Left lobe of liver (tissue), 2 donors: Measurements from ENCODE around the gene AMER3. TPM values are rescaled to one million over a fixed set of nuclear protein-coding genes. Genes with fewer than 3 reads are reported as not detected.

Source experiments
- ATAC-seq: fragments of 200-7000 bp; cut with Tn5 transposase; one replicate; pipeline ENCODE4 v1.9.1; 2020; ENCODE audit warnings: mild to moderate bottlenecking, moderate library complexity
- DNase-seq: peaks from one replicate; pipeline ENCODE4 v3.0.0-alpha.2; 2020; ENCODE audit warnings: low spot score
- total RNA-seq: library from RNA; stranded (reverse); gene quantifications from one replicate; pipeline ENCODE4 v1.2.1, GENCODE V29; 2021
- donor health status: DM: no; HTN: no; CAD: no; lungs with moderate emphysema.
- donor health status: DM: no; HTN: yes; CAD: no.

AMER3 gene
- total RNA-seq, 1 donor from 2014 or later = not detected

GRCh38 chr2:130749078-130749477 is 6.3 kb upstream of the AMER3 start:
- no peak for DNase-seq

GRCh38 chr2:130749641-130750040 is 5.7 kb upstream of the AMER3 start:
- no peak for ATAC-seq
- DNase-seq = no peak

More at GRCh38 chr2:130749078-130749477, 6.3 kb upstream of the AMER3 start:
- no peak for ATAC-seq

DNA sequence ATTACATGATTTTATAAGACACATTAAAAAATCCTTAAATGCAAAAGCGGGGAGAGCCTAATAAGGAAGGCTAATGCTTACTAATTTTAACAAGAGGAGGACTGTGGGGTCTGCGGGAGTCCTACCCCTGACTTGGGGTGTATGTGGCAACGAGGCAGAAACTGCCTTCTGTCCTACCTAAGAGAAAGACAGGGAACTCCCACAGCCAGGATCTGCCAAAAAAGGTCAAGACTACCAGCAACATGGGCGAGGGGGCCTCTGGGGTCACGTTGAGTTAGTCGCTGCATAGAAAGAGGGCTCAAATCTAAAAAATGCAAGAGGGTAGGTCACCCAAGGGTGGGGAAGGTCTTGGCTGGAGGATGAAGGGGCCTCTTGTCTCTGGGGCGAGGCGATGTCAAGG is 529 bp upstream of the AMER3 start:
- DNase-seq (no peak), ATAC-seq (no peak)

DNA sequence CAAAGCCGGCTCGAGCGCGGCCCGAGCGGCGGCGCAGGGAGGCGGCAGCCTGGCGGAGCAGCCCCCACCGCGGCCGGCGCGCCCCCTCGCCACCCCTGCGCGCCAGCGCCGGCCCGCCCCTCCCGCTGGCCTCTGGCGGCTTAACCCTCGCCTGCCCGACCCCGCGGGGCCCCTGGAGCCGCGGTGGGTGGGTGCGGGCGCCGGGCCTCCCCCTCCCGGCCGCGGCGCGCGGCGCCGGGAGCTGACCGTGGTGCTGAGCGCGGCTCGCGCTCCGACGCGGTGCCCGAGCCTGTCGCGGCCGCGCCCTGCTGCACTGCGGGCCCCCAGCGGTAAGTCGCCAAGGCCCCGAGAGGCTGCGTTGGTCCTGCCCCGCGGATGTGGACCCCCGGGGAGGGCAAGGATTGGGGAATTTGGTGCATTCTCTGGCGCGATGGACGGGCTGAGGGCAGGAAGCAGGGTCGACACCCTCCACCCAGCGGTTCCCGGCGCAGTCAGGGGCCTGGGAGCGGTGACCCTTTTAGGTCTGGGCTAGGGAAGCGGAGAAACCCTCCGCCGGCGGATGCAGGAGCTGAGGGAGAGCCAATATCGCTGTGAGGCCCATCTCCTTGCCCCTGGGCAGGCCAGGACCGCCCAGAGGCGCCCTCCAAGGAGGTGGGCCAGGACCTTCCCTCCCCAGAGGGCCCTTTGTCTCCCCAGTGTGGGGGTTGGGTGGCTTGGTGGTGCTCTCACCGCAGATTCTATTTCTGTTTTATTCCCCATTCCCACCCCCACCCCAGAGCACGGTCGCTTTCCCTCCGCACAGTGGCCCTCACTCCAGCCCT is 923 bp downstream of the AMER3 start:
- DNase-seq = no peak

DNA sequence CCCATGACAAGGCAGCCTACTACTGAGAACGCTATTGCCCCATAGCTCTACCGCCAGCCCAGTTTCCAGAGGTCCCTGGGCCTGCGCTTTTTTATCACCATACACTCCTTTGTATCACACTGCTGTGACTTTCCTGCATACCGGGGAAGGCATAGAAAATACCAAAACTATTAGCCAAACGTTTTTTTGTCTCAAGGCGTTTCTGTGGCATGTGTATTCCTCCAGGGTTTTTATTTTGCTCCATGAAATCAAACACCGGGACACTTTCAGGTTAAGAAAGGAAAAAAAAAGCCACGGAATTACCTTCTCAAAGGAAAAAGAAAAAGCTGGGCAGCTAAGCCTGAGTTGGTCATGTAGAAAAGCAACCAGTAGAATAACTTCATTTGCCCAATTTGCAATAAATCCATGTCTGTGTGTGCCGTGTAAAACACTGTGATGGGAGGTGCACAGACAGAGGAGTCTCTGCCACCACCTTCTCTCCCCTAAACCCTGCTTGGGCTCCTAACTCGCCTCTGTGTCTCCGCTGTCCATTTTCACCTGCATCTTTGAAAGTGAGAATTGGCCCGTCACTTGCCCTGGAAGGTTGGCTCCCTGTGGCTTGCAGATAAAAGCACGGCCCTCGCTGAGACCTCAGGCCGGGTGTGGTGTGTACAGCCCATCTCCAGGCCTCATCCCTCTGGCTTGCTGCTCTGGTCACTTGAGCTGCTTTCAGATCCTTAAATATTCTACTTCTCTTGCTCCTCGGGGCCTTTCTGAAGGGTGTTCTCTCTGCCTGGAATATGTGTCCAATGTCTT is 1.7 kb downstream of the AMER3 start:
- DNase-seq = no peak
- no peak for ATAC-seq

More for the DNA sequence above, 923 bp downstream of the AMER3 start:
- peak; percentile 58 for ATAC-seq

DNA sequence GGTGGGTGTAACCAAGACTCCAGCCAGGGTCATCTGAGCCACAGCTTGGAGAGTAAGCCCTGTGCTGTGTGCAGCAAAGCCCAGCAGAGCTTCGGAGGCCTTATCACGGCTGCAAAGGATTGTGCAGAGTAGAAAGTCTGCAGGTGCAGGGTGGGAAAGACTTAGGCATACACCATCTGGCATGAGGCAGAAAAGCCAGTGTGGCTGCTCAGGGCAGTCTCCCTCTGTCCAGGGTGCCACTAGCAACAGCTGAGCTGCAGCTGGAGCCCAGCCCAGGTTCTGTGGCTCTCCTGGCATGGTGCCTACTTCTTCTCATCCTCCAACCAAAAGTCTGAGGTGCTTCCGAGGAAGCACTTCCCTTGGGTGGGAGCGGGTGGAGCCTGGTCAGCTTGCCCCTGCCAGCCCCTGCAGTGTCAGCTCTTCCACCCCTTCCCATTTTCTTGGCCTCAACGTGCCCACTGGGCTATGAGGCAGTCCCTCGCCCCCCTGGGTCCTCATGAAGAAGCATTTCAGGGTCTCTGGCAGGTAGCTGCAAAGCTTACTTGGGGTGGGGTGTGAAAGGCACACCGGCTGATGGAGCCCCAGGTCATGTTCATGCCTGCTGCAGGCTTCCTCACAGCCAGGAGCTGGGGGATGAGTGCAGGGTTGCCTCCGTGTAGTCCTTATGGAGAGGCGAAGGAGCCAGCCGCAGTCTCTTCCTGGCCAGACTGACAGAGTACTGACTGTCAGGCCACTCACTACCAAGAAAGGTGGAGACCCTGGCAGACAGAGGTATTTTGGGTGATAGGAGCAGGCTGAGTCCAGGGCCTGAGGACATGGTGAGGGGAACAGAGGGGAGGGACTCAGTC is 4.8 kb downstream of the AMER3 start:
- peak; percentile 37 for ATAC-seq
- no peak for DNase-seq

- DNase-seq (no peak), ATAC-seq (no peak)
Observed at GRCh38 chr2:130760754-130761751, 5.7 kb downstream of the AMER3 start.

DNA sequence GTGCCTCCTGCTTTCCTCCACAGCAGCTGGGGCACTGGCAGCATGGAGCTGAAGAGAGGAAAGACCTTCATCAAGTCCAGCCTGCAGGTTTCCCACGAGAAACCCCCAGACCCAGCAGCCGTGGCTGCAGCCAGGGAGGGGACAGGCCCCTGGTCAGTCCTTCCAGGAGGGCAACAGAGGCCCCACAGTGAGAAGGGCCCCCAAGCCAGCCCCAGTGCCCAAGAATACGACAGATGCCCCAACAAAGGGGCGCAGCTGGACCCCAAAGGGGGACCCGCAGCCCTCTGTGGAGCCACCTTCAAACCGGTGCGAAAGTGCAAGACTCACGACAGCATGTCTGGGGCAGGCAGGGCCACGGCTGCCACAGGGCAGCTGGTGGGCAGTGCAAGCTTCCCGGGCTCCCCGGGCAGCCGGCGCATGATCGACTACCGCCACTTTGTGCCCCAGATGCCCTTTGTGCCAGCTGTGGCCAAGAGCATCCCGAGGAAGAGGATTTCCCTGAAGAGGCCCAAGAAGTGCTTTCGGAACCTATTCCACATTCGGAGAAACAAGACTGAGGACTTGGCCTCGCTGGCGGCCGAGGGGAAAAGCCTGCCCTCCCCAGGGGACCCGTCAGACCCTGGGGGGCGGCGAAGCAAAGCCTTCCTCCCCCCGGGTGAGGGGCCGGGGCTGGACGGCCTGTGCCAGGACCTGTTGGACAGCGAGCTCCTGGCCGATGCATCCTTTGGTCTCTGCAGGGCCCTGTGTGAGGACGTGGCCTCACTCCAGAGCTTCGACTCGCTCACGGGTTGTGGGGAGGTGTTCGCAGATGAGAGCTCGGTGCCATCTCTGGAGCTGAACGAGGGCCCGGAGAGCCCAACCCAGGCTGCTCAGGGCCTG is 6.9 kb downstream of the AMER3 start:
- ATAC-seq = no peak
- no peak for DNase-seq

DNA sequence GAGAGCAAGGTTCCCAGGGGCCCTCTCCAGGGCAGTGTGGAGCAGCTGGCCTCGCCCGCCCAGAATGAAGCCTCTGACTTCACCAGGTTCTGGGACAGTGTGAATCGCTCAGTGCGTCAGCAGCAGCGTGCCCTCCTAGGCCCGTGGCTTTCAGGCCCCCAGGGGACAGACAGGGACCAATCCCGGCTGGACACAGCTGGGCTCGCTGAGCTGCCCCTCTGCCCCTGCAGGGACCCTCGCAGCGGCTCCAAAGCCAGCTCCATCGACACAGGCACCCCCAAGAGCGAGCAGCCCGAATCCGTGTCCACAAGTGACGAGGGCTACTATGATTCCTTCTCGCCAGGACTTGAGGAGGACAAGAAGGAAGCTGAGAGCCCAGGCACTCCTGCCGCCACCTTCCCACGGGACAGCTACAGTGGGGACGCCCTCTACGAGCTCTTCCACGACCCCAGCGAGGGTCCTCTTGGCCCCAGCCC is 7.6 kb downstream of the AMER3 start:
- DNase-seq = no peak
- no peak for ATAC-seq

GRCh38 chr2:130763405-130763804 is 8.1 kb downstream of the AMER3 start:
- ATAC-seq = no peak
- DNase-seq = no peak

DNA sequence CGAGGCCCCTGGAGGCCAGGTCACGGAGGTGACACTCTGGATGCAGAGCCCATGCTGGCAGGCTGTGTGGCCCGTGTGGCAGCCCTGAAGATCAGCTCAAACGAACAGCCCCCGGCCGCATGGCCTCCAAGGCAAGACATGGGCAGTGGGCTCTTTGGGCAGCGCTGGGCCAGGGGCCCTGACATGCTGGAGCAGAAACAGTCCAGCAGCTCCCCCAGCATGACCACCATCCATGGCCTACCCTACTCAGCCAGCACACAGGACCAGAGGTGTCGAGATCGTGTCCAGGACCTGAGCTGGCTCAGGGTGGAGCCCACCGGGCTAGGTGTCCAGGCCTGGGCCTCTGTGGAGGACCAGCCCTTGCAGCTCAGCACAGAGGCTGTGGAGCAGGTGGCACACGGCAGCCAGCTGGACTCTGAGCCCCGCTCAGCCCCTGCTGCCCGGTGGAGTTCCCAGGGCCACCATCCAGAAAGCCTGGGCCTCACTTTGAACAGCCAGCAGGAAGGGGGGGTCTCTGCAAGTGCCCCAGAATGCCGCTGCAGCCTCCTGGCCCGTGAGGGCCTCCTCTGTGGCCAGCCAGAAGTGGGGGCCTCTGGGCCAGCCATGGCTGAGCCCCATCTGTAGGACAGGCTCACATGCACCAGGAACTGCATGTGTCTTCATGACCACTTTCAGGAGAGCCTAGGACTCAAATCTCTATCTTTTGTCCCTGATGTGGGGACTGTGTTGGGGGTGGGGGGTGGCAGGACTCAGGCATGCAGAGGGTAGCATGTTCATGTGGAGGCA is 8.9 kb downstream of the AMER3 start:
- DNase-seq (no peak), ATAC-seq (no peak)

DNA sequence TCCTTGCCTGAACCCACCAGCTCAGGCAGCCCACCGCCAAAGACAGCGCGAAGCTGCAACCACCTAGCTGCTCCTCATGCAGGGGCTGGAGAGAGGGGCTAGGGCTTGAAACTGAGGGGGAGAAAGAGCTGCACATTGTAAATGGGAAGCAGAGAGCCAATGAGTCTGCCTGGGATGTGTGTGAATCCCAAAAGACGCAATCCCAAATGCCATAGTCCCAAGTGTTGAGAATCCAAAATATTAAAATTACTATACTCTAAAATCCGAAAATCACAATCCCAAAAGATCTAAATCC is 9.4 kb downstream of the AMER3 start:
- ATAC-seq (no peak), DNase-seq (no peak)

DNA sequence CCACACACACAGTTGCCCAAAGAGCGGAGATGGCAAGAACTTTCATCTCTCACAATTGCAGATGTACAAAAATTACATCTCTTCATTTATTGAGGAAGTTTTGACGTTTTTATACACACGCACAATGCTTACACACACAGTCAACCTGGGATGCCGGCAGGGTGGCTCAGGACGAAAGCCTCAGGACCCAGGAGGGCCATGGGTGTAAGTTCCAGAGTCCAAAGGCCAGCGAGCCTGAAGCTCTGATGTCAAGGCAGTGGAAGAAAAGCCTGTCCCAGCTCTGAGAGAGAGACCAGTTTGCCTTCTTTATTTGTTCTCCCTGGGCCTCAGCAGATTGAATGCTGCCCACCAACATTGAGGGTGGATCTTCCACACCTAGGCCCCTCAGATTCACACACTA is 10.1 kb downstream of the AMER3 start:
- no peak for DNase-seq

GRCh38 chr2:130766037-130766436 is 10.7 kb downstream of the AMER3 start:
- DNase-seq = no peak

More for the DNA sequence above, 10.1 kb downstream of the AMER3 start:
- ATAC-seq = no peak

GRCh38 chr2:130766711-130767407 is 11.5 kb downstream of the AMER3 start:
- no peak for DNase-seq
- ATAC-seq = no peak

More at GRCh38 chr2:130766037-130766436, 10.7 kb downstream of the AMER3 start:
- no peak for ATAC-seq

GRCh38 chr2:130767408-130767775 is 12.1 kb downstream of the AMER3 start:
- ATAC-seq = no peak
- DNase-seq = no peak

DNA sequence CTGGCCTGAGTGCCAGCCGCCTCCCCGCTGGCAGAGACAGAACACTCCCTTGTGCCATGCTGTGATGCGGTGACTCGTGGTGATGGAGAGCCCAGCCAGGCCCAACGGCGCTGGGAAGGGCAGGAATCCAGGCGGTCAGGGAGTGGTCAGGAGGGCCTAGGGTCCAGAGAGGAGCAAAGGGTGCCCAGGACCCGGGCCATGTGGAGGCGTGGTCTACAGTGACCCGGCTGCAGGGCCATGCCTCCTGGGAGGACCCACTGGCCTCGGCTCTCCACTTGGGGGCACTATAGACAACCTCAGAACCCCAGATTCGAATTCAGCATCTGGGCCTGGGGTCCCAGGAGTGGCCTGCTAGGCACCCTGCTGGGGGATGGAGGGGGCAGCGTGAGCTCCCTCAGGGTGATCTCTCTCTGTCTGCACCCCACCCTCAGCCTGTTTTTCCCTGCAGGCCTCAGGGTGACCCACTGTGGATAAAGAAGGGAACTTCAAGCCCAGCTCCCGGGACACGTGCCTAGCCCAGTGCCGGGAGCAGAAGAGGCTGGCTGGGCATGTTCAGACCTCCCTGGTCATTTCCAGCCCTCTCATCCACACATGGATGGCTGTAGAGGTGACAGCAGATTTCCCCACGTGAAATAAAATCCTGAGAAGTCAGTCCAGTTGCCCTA is 13.0 kb downstream of the AMER3 start:
- ATAC-seq (no peak), DNase-seq (no peak)
